SK-N-DZ (cell line): ENCODE data around the gene LSM2.

Source experiments
- DNase-seq: peaks from one replicate; pipeline ENCODE4 v3.0.0-alpha.2; 2015; ENCODE audit warnings: low spot score

Gene LSM2

DNA sequence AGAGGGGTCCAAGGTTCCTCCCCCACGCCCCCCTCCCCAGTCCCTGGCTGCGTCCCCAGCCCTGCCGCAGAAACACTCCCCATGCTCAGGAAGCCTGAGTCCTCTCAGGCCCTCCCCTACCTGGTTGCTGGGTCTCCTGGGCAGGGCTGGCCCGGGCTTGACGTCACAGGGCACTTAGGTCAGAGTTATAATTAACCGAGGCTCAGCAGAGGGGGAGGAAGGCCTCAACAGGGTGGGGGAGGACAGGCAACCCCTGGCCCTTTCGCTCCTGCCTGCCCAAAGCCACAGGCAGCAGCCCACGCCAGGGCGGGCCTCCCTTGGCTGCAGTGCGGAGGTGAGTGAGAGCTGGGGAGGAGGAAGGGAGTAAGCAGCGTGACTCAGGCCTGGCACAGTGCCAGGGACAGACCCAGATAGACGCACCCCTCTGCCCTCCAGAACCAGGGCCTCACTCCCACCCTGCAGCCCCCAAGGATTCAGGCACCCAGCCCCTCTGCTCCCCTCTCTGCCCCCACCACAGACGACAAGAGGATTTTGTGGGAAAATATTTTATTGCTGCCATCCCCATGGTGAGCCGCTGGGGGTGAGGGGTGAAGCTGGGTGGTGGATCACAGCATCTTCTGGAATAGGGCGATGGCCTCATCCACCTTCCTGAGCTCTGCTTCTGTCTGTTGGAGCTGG, 29.6 kb downstream of the LSM2 start, which contains the start of gene VWA7:
Gene VWA7, minus strand, starts transcription at position 340 of the 678 bp plus-strand sequence. CDS start 549 bp downstream, outside the sequence.
- peak; percentile 54 for DNase-seq

GRCh38 chr6:31776485-31776988, 30.2 kb downstream of the LSM2 start:
- peak; percentile 31 for DNase-seq

DNA sequence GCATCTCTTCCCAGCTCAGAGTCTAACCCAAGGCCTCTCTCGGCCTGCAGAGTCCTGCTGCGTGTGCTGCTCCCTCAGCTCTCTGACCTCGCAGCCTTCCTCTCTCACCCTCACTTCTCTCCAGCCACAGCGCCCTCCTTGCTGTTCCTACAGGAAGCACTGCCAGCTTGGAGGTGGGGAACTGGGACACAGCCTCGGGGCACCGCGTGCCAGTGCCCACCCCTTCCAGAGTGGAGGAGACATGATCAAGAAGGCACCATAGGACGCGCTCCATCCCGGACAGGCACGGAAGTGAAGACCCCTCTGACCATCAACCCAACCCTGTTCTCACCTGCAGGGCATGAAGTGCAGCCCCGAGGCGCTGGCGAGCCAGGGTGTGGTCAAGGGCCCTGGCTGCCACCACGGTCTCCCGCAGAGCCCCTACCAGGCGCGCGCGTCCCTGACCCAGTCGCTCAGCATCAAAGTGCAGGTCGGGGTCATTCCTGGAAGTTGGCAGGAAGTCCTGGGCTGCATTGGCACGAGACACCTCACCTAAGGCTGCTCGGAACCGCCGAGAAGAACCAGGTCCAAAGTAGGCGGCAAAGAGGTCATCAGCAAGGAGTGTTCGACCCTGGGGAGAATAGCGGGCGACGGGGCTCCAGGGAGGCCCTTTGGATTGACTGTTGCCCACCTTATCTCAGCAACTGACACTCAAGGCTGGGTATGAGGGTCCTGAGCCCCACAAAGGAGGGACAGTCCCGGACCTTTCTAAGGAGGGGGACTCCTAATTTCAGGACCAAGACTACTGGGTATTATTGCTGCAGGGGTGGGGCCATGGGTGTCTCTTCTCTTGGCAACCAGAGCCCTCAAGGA, 30.9 kb downstream of the LSM2 start:
- DNase-seq: no peak

GRCh38 chr6:31775184-31775583, 31.6 kb downstream of the LSM2 start:
- no peak for DNase-seq

DNA sequence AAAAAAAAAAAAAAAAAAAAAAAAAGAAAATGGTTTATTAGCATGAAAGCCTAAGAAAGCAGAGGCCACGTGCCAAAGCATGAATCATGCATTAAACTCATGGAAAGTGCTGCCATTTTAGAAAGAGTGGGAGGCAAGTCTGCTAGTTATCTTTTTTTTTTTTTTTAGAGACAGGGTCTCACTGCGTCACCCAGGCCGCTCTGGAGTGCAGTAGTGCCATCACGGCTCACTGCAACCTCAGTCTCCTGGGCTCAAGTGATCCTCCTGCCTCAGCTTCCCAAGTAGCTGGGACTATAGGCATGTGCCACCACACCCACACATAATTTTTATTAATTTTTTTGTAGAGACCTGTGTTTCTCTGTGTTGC, 34.8 kb downstream of the LSM2 start:
- DNase-seq: no peak

DNA sequence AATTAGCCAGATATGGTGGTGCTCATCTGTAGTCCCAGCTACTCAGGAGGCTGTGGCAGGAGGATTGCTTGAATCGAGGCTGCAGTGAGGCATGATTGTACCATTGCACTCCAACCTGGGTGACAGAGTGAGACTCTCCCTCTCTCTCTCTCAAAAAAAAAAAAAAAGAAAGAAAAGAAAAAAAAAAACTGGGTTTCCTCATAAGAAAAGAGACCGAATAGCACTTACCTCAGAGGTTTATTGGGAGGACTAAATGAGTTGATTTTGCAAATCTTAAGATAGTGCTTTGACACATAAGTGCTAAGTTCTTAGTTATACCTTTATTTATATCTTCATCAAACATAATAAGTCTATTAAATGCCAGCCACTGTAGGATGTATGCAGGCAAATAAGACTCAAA, 35.9 kb downstream of the LSM2 start:
- DNase-seq: no peak

- peak; percentile 72 for DNase-seq
These were observed 36.9 kb downstream of the LSM2 start for GRCh38 chr6:31769684-31770371.

DNA sequence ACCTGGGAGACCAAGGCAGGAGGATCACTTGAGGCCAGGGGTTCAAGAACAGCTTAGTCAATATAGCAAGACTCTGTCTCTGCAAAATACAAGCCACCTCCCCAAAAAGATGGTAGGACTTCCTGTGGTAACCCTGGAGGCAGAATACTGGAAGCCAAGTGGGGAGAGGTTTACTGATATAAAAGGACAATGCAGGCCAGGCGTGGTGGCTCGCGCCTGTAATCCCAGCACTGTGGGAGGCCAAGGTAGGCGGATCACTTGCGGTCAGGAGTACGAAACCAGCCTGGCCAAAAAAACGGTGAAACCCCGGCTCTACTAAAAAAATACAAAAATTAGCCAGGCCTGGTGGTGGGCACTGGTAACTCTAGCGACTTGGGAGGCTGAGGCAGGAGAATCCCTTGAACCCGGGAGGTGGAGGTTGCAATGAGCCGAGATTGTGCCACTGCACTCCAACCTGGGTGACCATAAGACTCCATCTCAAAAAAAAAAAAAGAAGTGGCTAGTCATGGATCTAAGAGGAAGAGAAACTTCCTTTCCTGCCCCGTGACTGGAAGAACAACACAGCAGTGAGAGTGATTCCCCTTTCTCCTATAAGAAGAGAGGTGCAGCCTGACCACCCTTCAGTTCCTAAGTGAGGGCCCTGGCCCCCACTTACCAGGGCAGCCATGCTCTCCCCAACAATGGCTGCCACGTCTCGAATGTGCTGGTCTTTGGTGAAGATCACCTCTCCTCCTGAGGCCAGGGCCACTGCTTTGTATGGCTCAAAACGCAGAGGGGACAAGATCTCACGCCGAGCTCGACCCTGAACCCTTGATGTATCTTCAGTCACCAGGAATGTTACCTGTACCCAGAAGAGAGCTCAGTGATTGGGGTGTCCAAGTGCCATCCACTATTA, 38.2 kb downstream of the LSM2 start:
- no peak for DNase-seq

GRCh38 chr6:31767096-31767645, 39.6 kb downstream of the LSM2 start:
- no peak for DNase-seq

DNA sequence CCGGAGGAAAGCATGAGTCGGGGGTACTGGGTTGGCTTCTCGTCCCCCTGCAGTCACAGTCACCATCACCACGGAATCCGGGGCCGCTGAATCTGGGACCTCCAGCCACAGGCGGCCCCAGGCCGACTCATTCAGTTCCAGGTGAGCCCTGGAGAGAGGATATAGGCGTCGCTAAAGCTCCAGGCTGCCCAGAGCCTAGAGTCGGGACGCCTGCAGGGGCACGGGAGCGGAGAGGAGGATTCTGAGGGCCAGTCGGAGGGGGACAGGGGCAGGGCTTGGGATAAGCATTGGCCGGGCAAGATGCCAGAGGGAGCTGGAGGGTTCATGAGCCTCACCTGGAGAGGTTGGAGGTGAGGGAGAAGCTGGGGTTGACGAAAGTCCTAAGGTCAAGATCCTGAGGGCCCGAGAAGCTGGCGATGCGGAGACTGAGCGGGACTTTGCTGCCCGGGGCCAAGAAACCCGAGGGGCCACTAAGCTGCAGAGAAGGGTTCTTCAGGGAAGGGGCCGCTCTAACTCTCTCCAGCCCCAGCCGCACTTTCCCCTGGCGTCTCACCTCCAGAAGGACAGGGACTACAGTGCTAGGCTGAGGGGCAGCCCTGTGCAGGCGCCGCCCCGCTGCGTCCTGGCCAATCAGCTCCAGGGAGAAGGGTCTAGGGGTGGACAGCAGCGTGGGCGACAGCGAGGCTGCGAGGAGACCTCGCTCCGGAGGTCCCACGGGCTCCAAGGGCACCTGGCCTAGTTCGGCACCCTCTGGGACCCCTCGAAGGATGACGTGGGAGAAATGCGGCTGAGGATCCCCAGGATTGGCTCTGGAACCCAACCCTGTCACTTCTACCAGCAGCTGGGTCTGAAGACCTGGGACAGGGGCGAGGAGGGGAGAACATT, 40.6 kb downstream of the LSM2 start:
- DNase-seq: no peak

DNA sequence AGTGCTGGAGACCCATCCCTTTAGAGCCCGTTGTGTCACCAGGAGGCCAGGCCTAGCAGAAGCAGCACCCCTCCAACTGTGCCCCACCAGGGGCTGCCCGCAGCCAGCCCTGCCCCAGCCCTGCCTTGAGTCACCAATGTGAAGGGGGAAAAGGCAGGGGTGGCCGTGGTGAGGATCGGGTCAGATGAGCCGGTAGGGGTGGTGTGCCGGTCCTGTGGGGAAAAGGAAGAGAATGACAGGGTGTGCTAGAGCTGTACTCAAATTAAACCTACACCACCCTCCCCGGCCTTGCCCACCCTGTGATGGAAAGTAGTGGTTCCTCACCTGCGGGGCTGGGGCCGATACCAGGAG, 41.2 kb downstream of the LSM2 start:
- no peak for DNase-seq

- no peak for DNase-seq
These were observed 42.6 kb downstream of the LSM2 start for GRCh38 chr6:31764198-31764597.

- no peak for DNase-seq
These were observed 43.2 kb downstream of the LSM2 start for GRCh38 chr6:31763619-31763940.

DNA sequence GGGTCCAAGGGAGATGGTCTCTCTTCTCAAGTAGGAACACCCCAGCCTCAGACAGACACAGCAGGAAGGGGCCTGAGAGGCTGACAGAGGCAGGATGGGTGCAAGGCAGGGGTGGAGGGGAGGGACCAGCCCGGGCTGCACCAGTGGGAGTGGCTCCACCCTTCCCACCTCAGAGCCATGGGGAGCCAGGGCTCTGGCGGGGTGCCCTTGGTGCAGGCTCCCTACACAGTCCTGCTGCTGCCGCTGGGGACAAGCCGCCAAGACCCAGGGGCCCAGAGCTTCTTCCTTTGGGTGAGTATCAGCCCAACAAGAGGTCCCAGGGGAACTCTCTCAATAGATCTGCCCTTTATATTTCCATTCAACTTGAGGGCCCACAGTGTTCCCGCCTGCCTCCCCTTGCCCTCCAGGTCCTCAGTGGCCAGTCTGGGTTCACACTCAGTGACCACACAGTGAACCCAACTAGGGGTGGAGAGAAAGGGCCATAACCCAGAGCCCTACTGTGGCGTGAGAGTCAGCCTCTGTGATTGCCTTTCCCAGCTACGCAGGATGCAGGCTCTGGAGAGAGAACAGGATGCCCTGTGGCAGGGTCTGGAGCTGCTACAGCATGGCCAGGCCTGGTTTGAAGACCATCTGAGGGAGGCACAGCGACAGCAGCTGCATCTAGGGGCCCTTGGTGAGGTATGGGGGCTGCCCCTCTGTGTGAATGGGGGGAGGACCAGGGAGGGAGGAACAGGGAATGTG, 43.7 kb downstream of the LSM2 start:
- DNase-seq: no peak

GRCh38 chr6:31762356-31762755, 44.4 kb downstream of the LSM2 start, which contains the start of gene SAPCD1:
Gene SAPCD1 (plus strand): TSS chr6:31762656. CDS start chr6:31763055, 399 bp downstream.
- DNase-seq: no peak

- DNase-seq: no peak
These were observed 45.4 kb downstream of the LSM2 start for GRCh38 chr6:31761343-31761742.

DNA sequence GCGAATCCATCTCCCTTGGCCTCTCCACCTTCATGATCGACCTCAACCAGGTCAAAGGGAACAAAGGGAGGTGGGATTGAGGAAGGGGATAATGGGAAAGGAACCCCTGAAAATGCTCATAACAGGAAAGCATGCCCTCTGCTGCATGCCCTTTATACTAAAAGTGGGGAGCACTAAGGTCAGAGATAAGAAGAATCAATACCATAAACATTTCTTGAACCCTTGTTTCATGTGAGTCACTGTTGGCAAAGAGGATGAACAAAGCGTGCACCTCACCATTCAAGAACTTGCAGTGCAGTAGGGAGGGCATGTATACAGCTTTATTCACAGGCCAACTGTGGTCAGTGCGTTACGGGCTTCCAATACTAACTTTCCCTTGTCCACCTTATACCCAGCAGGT, 46.0 kb downstream of the LSM2 start:
- DNase-seq: no peak

- no peak for DNase-seq
These were observed 48.5 kb downstream of the LSM2 start for GRCh38 chr6:31758281-31758680.

GRCh38 chr6:31752739-31753319, 53.9 kb downstream of the LSM2 start:
- no peak for DNase-seq
